GM03348 (cell line): ENCODE results near the gene SAMD9.
"Not testable (repeated sequence)": the region's sequence is repeated elsewhere in the genome, so short reads cannot be mapped to it uniquely, and the experiment has no call there.

Experiments used
- DNase-seq: peaks from one replicate; pipeline ENCODE4 v3.0.0; 2012; ENCODE audit warnings: low spot score

SAMD9 gene

DNA sequence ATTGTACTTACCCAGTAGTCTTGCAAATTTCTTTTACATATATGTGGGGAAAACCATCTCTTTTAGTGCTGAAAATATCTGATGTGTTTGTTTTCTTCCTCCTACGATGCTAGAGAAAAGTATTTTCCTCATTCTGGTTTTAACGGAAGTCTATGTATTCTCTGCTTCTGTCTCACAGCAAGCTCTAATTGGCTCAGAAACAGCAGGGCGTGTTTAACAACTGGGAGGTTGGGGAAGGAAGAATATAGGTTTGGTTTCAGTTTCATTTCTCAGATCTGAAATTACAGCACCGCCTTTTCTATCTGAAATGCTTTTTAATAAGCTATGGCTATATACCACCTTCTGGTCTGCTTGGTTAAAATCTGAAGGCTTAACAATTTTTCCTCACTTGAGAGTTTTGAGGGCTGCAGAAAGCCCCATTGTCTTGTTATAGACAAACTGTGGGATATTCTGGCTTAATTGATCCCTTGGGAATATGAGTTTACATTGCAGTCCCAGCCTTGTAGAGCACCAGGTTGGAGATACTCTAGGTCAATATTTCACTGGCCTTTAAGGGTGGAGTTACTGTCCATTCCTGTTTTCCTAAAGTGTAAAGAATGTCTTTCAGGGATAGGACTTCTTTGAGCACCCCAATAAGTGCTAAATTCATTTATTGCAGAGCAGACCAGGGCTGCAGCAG is at the start of gene SAMD9:
SAMD9 (minus strand) TSS at position 128 of the 679 bp plus-strand sequence. CDS start 11,882 bp downstream, outside the sequence.
- peak; percentile 87 for DNase-seq

- DNase-seq, result no peak
Measured at GRCh38 chr7:93165447-93165846, 47.7 kb upstream of the SAMD9 start.

- no peak for DNase-seq
Measured at GRCh38 chr7:93164766-93165165, 47.0 kb upstream of the SAMD9 start.

- DNase-seq, result no peak
Measured at GRCh38 chr7:93161181-93161762, 43.5 kb upstream of the SAMD9 start.

DNA sequence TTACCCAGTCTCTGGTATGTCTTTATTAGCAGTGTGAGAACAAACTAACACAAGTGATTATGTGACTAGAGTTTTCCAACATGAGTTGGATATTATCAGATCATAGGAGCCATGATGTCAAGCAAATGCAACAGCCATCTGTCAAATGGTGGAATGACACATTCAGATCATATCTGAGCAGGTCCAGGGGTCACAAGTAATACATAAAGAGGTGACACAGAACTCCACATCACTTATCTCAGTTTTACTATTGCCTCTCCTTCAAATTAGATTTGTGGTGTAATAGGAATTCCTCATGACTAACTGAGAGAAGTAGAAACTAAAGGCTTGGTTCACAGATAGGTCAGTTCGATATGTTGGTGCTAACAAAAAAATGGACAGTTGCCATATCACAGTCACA is 42.6 kb upstream of the SAMD9 start:
- no peak for DNase-seq

- DNase-seq, result no peak
Measured at GRCh38 chr7:93159490-93159889, 41.7 kb upstream of the SAMD9 start.

DNA sequence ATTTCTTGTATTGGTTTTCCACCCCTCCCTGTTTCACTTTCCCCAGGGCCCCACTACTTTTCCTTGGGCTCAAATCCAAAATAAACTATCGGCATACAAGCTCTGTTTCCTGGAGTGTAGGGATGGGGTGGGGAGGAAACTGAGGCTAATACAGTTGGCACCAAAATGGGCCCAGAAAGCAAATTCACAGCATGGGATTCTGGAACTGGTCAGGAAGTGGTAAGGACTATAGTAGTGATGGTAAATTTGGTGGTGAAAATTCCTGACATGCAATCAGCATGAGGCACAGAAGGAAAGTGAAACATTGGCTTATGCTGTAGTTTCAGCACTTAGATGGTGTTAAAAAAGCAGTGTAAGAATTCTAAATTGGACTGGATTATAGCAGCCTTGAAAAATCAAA is 39.1 kb upstream of the SAMD9 start:
- peak; percentile 21 for DNase-seq

DNA sequence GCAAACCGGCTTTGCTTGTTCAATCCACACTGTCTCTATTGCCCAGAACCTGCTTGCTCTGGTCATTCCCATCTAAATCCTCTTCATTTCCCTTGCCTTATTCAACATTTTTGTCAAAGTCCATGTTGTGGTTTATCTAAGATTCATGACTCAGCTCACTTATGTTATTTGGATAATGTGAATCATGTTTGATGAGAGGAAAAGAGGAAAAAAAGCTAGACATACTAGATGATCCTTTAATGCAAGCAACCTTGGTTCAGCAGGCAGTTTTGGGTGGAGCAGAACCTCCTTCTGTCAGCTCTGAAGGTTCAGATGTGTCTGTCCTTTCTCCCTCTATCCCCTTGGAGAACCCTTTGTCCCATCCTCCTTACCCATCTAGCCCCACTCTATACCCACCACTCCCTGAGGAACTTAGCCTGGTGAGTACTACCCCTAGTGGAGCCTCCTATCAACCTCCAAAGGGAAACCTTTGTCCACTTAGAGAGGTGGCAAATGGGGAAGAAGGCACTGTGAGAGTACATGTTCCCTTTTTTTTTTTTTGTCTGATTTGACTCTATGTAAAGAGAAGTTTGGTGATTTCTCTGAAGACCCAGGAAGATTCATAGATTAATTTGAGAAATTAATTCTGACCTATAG is 32.5 kb upstream of the SAMD9 start:
- peak; percentile 7 for DNase-seq

DNA sequence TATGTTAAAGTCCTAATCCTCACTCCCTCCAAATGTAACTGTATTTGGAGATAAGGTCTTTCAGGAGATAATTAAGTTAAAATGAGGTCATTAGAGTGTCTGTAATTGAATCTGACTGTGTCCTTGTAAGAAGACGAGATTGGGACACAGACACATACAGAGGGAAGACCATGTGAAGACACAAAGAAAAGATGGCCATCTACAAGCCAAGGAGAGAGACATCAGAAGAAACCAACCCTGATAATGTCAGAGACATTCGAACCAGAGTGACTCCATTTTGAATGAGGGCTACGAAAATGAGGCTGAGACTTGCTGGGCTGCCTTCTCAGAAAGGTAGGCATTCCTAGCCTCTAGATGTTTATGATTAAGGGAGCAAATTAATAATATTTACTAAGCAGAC is 30.9 kb upstream of the SAMD9 start:
- DNase-seq, result no peak

DNA sequence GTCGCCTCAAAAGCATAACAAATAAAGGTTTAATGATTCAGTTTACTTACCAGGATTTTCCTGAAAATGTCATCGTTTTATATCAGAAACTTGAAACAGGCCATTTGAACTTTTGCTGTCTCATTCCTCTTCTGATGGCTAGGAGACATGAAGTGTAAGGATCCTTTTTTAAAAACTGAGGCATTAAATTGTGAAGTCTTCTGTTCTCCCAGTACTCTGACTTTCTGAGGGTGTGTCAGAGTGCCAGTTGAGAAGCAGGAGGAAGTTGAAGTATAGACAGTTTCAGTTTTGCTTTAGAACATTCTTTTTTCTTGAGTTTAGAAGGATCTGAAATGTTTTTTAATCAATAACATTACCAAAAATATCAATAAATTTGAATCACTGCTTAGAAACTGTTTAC is 30.4 kb upstream of the SAMD9 start, which contains the start of gene SAMD9L:
SAMD9L (minus strand) TSS at position 242 of the 400 bp plus-strand sequence. CDS start 12,414 bp downstream, outside the sequence.
- DNase-seq, result peak; percentile 44

DNA sequence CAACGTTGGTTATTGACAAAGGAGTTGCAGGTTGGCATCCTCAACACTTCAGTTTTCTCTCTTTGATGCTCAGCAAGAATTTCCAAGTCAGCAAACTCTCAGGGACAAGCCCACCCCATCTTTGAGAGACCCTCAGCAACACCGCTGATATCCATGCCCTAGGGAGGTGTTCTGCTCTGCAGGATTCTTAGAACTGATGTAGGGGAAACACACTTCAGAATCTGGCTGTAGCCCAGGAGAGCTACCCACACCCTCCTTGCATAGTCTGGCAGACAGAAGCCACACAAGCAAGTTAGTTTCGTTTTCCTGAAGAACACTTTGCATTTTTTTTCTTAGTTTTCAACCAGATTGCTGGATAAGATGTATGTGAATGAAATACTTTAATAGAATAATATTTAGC is 29.6 kb upstream of the SAMD9 start:
- peak; percentile 69 for DNase-seq

- DNase-seq, result no peak
Measured at GRCh38 chr7:93146472-93147141, 28.8 kb upstream of the SAMD9 start.

DNA sequence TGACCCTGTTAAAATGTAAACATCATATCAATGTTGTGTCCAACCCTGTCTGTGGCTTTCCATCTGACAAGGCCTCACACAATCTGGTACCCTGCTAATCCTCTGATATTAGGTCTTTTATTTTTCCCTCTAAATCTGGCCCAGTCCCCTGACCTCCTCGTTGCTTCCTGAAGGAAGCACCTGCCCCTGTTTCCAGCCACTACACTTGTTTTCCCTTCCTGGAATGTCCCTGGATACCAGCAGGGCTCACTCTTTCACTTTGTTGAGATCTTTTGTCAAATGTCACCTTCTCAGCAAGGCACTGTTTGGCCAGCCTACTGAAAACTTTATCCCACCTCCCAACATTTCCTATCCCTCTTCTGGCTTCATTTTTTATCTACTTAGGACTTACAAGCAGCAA is 28.3 kb upstream of the SAMD9 start:
- DNase-seq, result no peak

- DNase-seq, result no peak
Measured at GRCh38 chr7:93145354-93145753, 27.6 kb upstream of the SAMD9 start.

GRCh38 chr7:93142127-93142526 is 24.3 kb upstream of the SAMD9 start:
- no peak for DNase-seq

GRCh38 chr7:93140582-93141191 is 22.9 kb upstream of the SAMD9 start:
- DNase-seq, result no peak

DNA sequence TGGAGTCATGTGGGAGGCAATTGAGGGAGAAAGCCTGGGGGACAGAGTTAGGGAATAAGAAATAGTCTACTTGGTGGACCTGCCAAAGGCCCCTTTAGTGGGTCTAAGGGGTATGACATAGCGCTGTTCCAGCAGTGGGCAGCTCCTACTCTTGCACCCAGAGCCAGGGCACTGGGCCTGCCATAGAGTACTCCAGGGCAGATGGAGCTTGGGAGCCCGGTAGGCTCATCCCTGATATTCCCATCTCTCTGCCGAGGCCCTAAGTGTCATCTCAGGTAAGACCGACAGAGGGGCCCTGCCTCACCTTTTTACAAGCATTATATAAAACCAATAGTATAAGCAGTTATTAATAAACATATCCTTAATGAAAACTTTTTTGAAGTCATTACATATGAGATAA is 20.8 kb upstream of the SAMD9 start:
- no peak for DNase-seq

DNA sequence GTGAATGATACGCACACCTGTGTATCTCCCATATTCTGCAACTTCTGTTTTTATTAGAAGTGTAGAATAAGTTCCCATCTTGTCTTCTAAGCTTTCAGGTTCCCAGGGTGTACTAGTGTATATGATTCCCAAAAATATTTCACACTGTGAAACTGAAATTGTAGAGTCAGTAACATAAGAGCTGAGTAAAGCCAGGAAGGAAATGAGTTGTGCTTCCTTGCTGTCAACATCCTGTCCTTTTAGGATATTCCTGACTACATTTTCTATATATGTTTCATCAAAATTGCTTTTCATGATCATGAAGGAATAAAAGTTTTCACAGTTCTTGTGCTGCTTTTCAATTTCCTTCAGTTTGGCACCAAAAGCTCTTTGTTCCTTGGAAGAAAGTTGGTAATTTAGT is 15.2 kb upstream of the SAMD9 start:
- DNase-seq, result no peak

DNA sequence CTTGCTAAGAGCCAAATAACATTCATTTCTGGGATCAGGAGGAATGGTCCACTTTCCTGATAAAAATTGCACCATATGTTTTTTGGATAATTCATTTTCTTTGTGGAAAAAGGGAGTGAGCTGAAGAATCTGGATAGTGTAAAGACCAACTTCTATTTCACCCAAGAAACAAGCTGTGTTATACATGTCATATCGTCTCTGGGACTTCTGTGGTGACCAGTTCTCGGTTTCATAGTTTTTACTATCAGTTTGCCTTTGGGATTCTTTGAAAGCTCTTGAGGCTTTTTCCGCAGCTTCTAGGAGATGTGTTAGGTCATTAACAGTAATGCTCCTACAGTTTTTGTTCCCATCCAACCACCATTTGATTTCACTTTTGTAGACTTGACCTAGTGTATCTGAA is 14.4 kb upstream of the SAMD9 start:
- no peak for DNase-seq

DNA sequence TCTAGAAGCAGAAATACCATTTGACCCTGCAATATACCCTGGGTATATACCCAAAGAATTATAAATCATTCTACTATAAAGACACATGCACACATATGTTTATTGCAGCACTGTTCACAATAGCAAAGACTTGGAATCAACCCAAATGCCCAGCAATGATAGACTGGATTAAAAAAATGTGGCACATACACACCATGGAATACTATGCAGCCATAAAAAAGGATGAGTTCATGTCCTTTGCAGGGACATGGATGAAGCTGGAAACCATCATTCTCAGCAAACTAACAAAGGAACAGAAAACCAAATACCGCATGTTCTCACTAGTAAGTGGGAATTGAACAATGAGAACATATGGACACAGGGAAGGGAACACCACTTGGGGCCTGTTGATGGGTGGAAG is 9.2 kb upstream of the SAMD9 start:
- not testable (repeated sequence) for DNase-seq

DNA sequence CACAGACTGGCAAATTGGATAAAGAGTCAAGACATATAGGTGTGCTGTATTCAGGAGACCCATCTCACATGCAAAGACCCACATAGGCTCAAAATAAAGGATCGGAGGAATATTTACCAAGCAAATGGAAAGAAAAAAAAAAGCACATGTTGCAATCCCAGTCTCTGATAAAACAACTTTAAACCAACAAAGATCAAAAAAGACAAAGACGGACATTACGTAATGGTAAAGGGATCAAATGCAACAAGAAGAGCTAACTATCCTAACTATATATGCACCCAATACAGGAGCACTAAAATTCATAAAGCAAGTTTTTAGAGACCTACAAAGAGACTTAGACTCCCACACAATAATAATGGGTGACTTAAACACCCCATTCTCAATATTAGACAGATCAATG is 5.8 kb upstream of the SAMD9 start:
- not testable (repeated sequence) for DNase-seq
